HG02678 (cell line): ENCODE measurements around the gene OR2AE1.
A peak's percentile ranks its signal among the peaks of the same experiment; 100 is the strongest.

Source experiments
- ATAC-seq: cut with Tn5 transposase; IDR thresholded peaks from one replicate; pipeline ENCODE4 v1.9.1; 2021; ENCODE audit warnings: mild to moderate bottlenecking, moderate library complexity; ENCODE audit not compliant: unreplicated experiment

OR2AE1 gene

GRCh38 chr7:99860281-99861127 is 16.3 kb downstream of the OR2AE1 start:
- no peak for ATAC-seq

- ATAC-seq, result no peak
Measured at GRCh38 chr7:99855236-99855635, 21.6 kb downstream of the OR2AE1 start.

GRCh38 chr7:99848420-99849216 is 28.2 kb downstream of the OR2AE1 start:
- ATAC-seq, result no peak

- no peak for ATAC-seq
Measured at GRCh38 chr7:99844328-99844727, 32.5 kb downstream of the OR2AE1 start.

GRCh38 chr7:99843808-99844207 is 33.0 kb downstream of the OR2AE1 start:
- no peak for ATAC-seq

- ATAC-seq, result no peak
Measured at GRCh38 chr7:99842926-99843325, 33.9 kb downstream of the OR2AE1 start.

GRCh38 chr7:99840136-99840869 is 36.5 kb downstream of the OR2AE1 start:
- ATAC-seq, result no peak

- ATAC-seq, result no peak
Measured at GRCh38 chr7:99839287-99840021, 37.4 kb downstream of the OR2AE1 start.

GRCh38 chr7:99837649-99838361 is 39.0 kb downstream of the OR2AE1 start:
- ATAC-seq, result peak; percentile 52

- no peak for ATAC-seq
Measured at GRCh38 chr7:99835189-99835588, 41.6 kb downstream of the OR2AE1 start.

GRCh38 chr7:99834382-99834781 is 42.5 kb downstream of the OR2AE1 start:
- ATAC-seq, result no peak

GRCh38 chr7:99833289-99833877 is 43.5 kb downstream of the OR2AE1 start:
- no peak for ATAC-seq

GRCh38 chr7:99831595-99831994 is 45.2 kb downstream of the OR2AE1 start:
- ATAC-seq, result no peak

GRCh38 chr7:99829524-99830160 is 47.2 kb downstream of the OR2AE1 start:
- no peak for ATAC-seq

- ATAC-seq, result no peak
Measured at GRCh38 chr7:99828811-99829210, 48.0 kb downstream of the OR2AE1 start.

- ATAC-seq, result no peak
Measured at GRCh38 chr7:99827040-99827778, 49.6 kb downstream of the OR2AE1 start.
